IPS-15b (cell line): ENCODE results near the gene ITPA.
A peak's percentile ranks its signal among the peaks of the same experiment; 100 is the strongest.
"Not testable (repeated sequence)": the region's sequence is repeated elsewhere in the genome, so short reads cannot be mapped to it uniquely, and the experiment has no call there.

Experiments used
- H3K27me3 ChIP-seq: one replicate; pipeline ENCODE4 v1.6.1; 2013; ENCODE audit warnings: low read length; ENCODE audit not compliant: control insufficient read depth, insufficient read depth
- H3K36me3 ChIP-seq: one replicate; pipeline ENCODE4 v1.6.1; 2013; ENCODE audit warnings: low read length; ENCODE audit not compliant: control insufficient read depth, insufficient read depth
- H3K4me1 ChIP-seq: one replicate; pipeline ENCODE4 v1.6.1; 2013; ENCODE audit warnings: mild to moderate bottlenecking, low read length; ENCODE audit not compliant: control insufficient read depth, insufficient read depth
- H3K4me3 ChIP-seq: one replicate; pipeline ENCODE4 v1.5.1; 2013; ENCODE audit warnings: low read depth, low read length
- H3K9ac ChIP-seq: one replicate; pipeline ENCODE4 v1.6.1; 2013; ENCODE audit warnings: low read depth, mild to moderate bottlenecking, low read length
- H3K9me3 ChIP-seq: one replicate; pipeline ENCODE4 v1.6.1; 2013; ENCODE audit warnings: mild to moderate bottlenecking, low read length; ENCODE audit not compliant: control insufficient read depth, insufficient read depth

The ITPA gene

DNA sequence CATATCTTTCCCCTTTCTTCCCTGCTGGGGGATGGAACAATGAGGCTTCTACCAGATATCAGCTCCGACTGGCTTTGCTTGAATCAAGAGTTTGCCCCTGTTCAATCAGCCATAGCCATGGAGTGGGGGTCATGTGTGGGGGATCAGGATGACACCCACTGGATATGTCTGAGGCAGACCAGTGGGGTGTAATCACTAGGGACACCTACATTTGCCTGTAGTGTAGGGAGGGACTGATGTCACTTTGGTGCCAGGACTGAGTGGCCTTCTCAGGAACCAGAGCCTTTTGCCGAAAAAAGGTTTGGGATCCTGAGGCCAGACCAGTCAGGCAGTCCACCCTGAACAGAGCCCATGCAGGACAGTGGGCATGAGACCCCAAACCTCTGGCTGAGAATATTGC, 1.0 kb downstream of the ITPA start:
- H3K4me1 ChIP-seq, result no peaks in the 10 kb centered on the region
- H3K27me3 ChIP-seq, result no peaks in the 10 kb centered on the region
- peak overlapping the region; percentile 92 for H3K4me3 ChIP-seq
- H3K9ac ChIP-seq, result peak overlapping the region; percentile 98
- peaks cover 9% of the 10 kb centered on the region for H3K36me3 ChIP-seq
- H3K9me3 ChIP-seq, result no peaks in the 10 kb centered on the region

DNA sequence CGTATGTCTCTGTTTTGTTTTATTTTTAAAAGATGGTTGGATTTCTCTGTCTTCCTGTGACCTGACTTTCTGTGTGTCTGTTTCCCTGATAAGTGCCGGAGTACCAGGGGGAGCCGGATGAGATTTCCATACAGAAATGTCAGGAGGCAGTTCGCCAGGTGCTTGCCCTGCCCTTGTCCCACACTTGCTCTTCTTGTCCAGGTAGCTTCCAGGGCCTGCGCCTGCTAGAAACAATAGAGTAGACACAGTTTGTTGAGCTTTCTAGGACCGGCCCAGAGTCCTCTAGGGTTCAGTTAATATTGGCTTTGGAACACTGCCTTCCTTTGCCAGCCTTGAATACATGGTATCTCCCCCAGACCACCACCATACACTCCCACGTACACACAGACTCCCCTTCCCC, 3.9 kb downstream of the ITPA start:
- Histone ChIP-seq H3K4me3 (no peak overlapping the region), H3K36me3 (peaks cover 22% of the 10 kb centered on the region), H3K4me1 (no peaks in the 10 kb centered on the region), H3K9me3 (no peaks in the 10 kb centered on the region), H3K27me3 (no peaks in the 10 kb centered on the region), H3K9ac (no peak overlapping the region)

DNA sequence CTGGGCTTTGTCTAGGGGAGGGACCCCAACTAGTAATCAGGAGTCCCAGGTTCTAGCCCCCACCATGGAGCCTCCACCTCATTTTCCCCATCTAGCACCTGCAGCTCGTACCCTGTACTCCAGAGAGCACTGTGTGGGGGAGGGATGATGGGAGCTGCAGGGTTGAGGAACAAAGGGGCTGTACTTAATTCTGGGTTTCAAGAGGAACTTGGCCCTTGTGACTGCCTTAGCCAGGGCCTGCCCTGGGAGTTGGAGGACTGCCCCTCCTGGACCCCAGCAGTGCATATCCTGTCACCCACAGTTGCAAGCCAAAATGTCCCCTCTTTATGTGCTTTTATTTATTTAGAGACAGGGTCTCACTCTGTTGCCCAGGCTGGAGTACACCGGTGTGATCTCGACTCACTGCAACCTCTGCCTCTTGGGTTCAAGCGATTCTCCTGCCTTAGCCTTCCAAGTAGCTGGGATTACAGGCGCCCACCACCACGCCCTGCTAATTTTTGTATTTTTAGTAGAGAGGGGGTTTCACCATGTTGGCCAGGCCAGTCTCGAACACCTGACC, 6.1 kb downstream of the ITPA start:
- not testable (repeated sequence) for H3K9ac ChIP-seq, H3K27me3 ChIP-seq, H3K4me3 ChIP-seq, H3K4me1 ChIP-seq, H3K9me3 ChIP-seq
- peaks cover 24% of the 10 kb centered on the region for H3K36me3 ChIP-seq

DNA sequence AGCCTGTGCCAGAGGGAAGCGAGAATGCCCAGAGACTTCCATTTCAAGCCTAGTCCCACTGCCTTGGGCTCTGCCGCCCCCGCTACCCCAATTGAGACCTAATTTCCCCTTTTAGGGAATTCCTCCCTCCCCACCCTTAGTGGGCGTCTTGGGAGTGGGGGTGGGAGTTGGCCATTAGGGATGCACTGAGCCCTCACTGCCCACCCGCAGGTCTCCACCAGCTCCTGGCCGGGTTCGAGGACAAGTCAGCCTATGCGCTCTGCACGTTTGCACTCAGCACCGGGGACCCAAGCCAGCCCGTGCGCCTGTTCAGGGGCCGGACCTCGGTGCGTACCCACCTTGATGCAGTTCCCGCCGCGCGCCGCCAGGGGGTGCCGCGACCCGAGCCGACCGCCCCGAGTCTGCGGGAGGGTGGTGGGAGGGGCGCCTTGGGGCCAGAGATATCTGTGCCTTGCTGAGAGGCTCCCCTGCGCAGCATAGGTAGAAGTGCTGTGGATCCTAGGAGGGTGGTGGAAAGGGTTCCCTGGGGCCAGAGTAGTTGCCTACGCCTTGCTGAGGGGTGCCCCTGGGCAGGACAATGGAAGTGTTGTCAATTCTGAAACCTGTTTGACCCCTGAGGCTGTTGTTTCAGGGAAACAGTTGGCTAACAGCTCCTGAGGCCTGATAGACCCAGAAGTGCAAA, 9.2 kb downstream of the ITPA start:
- Histone ChIP-seq H3K9ac (no peak overlapping the region), H3K27me3 (no peaks in the 10 kb centered on the region), H3K36me3 (peaks cover 30% of the 10 kb centered on the region), H3K4me3 (no peak overlapping the region), H3K4me1 (peaks cover 2% of the 10 kb centered on the region), H3K9me3 (no peaks in the 10 kb centered on the region)

DNA sequence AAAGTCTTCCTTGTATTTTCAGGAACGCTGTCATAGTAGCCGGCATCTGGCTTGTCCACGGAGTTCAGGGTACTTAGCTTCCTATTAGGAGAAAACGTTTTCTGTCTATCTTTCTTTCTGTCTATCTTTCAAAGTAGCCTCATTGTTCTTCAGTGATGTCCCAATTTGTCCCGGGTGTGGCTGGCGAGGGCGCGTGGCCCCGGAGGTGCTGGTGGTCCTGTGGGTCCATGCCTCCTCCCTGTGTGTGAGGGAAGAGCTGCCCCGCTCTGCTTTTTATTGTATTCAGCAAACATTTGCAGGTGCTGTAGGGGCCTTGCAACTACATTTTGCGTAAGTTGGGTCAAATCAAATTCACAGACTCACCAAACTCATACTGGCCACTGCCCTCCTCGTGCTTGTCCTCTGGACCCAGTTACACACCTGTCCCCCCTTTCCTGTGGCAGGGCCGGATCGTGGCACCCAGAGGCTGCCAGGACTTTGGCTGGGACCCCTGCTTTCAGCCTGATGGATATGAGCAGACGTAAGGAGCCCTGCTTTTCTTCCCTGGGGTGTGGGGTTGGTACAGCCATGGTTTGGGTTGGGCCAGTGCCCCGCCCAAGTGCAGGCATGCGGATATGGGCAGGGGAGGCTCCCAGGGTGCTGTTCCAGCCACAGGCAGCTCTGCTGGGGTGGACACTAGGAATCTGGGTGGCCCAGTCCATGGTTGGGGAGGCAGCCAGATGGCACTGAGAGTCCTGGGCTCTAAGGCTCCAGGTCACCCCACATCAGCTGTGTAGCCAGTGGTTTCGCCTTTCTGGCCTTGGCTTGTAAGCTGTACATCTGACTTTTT, 12.3 kb downstream of the ITPA start:
- Histone ChIP-seq H3K4me3 (no peak overlapping the region), H3K27me3 (no peaks in the 10 kb centered on the region), H3K4me1 (peaks cover 2% of the 10 kb centered on the region), H3K9me3 (no peaks in the 10 kb centered on the region), H3K9ac (no peak overlapping the region), H3K36me3 (peaks cover 18% of the 10 kb centered on the region)

DNA sequence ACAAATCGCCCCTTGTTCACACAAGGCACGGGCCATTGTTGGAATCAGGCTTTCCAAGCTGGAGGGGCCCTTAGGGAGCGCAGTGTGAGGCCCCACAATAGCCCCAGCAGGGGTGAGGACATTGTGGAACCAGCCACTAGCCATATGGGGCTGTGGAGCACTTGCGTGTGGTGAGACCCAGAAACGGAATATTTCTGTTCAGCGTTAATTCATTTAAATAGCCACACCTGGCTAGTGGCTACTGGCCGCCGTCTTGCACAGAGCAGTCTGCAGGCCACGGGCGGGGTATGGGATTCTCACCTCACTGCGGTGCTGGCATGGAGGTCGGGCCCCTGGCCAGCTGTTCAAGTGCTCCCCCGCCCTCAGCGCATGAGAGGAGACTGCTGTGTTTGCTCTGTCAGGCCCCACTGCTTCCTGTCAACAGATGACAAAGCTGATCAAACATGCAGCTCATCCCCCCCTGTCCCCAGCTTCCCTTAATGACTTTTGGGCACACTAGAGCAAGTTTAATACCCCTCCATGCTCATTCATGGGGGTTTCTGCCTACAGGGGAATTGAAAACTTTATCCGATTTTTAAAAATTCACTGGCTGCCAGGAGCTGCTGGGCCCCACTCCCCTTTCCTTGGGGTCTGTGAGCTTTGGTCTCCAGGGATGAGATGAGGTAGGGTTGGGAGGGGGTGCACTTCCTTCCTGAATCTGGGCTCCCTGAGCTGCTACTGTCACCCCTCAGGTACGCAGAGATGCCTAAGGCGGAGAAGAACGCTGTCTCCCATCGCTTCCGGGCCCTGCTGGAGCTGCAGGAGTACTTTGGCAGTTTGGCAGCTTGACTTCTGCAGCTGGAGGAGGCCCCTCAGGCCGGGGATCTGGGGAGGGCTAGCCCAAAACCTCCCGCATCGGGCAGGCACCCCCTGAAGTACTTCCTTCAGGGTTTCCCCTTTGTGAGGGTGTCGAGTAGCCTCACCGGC, 13.6 kb downstream of the ITPA start:
- H3K4me1 ChIP-seq, result peaks cover 2% of the 10 kb centered on the region
- no peak overlapping the region for H3K4me3 ChIP-seq
- H3K9me3 ChIP-seq, result no peaks in the 10 kb centered on the region
- H3K36me3 ChIP-seq, result peaks cover 11% of the 10 kb centered on the region
- H3K9ac ChIP-seq, result no peak overlapping the region
- H3K27me3 ChIP-seq, result no peaks in the 10 kb centered on the region

DNA sequence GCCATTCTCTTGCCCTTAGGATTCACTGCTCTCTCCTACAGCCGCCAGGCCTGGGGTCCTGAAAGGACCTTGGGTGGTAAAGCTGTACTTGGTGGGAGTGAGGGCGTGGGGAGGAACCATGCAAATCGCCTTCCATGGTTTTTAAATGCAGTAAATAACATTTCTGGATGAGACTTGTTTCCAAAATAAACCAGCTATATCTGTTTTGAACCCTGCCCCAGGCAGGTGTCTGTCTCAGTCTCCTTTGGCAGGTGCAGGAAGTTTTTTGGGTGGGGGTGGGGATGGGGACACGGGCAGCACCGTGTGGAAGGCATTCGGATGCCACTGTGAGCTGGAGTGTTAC, 14.3 kb downstream of the ITPA start:
- Histone ChIP-seq H3K36me3 (peaks cover 15% of the 10 kb centered on the region), H3K27me3 (no peaks in the 10 kb centered on the region), H3K4me3 (no peak overlapping the region), H3K9me3 (no peaks in the 10 kb centered on the region), H3K9ac (no peak overlapping the region), H3K4me1 (peaks cover 2% of the 10 kb centered on the region)

DNA sequence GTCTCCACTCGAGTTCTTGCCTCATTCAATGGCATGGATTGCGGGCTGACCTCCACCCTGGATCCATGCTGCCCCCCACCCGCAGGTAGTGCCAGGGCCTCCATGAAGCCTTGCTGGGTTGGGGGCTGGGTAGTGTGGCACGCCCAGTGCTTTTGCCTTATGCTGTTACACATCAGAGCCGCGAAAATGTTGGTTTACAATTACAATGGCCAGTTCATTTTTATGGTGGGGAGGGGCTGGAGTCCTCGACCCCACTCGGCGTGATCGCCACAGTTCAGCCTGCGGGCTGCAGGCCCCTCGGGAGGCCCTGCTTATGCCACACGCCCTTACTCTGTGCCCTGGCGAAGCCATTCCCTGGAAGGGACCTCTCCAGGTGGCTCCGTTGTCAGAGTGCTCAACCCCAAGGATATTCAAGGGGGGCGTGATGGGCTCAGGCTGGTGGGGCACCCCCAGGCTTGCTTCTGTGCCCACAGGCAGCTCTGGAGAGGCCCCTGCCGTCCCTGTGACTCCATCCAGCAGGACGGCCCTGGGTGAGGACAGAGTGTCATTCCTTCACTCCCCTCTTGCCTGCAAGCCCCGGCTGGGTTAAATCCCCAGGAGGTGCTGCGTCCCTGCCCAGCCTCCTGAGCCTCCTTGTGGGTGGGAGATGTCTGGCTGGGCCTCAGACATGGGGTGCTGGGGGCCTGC, 14.8 kb downstream of the ITPA start:
- H3K27me3 ChIP-seq, result no peaks in the 10 kb centered on the region
- H3K36me3 ChIP-seq, result peaks cover 18% of the 10 kb centered on the region
- H3K9ac ChIP-seq, result no peak overlapping the region
- H3K4me3 ChIP-seq, result no peak overlapping the region
- peaks cover 2% of the 10 kb centered on the region for H3K4me1 ChIP-seq
- H3K9me3 ChIP-seq, result no peaks in the 10 kb centered on the region

DNA sequence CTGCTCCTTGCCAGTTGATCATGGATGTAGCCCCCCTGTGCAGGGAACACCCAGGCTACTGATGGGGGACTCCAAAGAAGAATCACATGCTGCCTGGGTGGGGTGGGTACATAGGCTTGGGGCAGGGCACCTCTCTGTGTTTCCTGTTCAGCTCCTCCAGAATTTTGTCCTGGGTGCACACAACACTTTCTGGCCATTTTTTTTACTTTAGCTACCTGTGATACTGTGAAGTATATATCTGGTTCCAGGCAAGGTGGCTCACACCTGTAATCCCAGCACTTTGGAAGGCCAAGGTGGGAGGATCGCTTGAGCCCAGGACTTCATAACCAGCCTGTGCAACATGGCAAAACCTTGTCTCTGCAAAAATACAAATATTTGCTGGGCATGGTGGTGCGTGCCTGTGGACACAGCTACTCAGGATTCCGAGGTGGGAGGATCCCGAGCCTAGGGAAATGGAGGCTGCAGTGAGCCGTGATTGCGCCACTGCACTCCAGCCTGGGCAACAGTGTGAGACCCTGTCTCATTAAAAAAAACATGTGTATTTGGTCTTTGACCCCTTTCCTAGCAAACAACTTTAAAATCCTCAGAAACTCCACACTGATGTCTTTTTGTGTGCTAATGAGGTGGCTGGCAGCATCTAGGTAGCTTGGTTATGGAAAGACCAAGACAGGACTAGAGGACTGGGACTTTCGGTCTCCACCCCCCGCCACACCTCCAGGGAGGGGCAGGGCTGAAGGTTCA, 15.6 kb downstream of the ITPA start:
- Histone ChIP-seq H3K9me3 (no peaks in the 10 kb centered on the region), H3K4me3 (no peak overlapping the region), H3K27me3 (no peaks in the 10 kb centered on the region), H3K4me1 (peaks cover 2% of the 10 kb centered on the region), H3K9ac (no peak overlapping the region), H3K36me3 (peaks cover 25% of the 10 kb centered on the region)

DNA sequence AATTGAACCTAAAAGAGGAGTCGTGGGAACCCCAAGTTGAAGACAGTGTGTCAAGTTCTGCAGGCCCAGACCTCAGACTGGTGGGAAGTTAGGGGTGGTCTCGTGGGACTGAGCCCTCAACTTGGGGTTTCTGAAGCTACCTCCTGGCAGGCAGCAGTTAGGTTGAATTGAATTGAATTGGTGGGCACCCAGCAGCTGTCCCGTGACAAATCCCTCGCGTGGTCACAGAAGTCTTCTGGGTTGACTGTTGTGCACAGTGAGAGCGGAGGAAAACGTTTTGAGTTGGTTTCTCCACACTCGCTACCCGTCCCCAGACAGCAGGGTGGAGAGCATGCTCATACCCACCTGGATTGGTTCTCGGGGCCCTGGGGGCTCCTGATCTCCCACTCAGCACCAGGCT, 16.8 kb downstream of the ITPA start:
- peaks cover 31% of the 10 kb centered on the region for H3K36me3 ChIP-seq
- no peak overlapping the region for H3K9ac ChIP-seq
- no peaks in the 10 kb centered on the region for H3K27me3 ChIP-seq
- H3K4me1 ChIP-seq, result peaks cover 2% of the 10 kb centered on the region
- H3K9me3 ChIP-seq, result no peaks in the 10 kb centered on the region
- H3K4me3 ChIP-seq, result no peak overlapping the region
